ENCODE measurements around the gene SEL1L3. TPM values are rescaled to one million over a fixed set of nuclear protein-coding genes. Genes with fewer than 3 reads are reported as not detected.

Gene SEL1L3
- total RNA-seq, 2 experiments from 2014 or later = 47.6 to 63.4 TPM

GRCh38 chr4:25805255-25805860, 57.4 kb downstream of the SEL1L3 start:
- DNase-seq = no peak
- Mint-ChIP-seq H3K27me3 (no peaks in the 10 kb centered on the region), H3K27ac (no peak overlapping the region), H3K36me3 (ENCODE audit: low read depth) (peaks cover 23% of the 10 kb centered on the region), H3K4me1 (no peaks in the 10 kb centered on the region), H3K4me3 (no peak overlapping the region), H3K9me3 (no peaks in the 10 kb centered on the region)
- POLR2A ChIA-PET = no interaction called here
- CTCF ChIA-PET = interaction anchor here (0.7 kb wide), 1 partner anchor 13 kb away, joined by 3 read pairs; no protein-coding TSS in a partner anchor

GRCh38 chr4:25803720-25804225, 59.0 kb downstream of the SEL1L3 start:
- no peaks in the 10 kb centered on the region for H3K4me1 Mint-ChIP-seq
- POLR2A ChIA-PET = no interaction called here
- no peak for DNase-seq
- no peaks in the 10 kb centered on the region for H3K9me3 Mint-ChIP-seq
- peaks cover 28% of the 10 kb centered on the region for H3K36me3 Mint-ChIP-seq (ENCODE audit: low read depth)
- CTCF ChIA-PET = interaction anchor here (0.5 to 0.9 kb wide), 2 partner anchors 11 to 194 kb away, joined by 3 to 6 read pairs; no protein-coding TSS in a partner anchor
- no peak overlapping the region for H3K27ac Mint-ChIP-seq
- H3K4me3 Mint-ChIP-seq = no peak overlapping the region
- H3K27me3 Mint-ChIP-seq = no peaks in the 10 kb centered on the region

GRCh38 chr4:25801594-25801993, 61.2 kb downstream of the SEL1L3 start:
- ChIA-PET CTCF (interaction anchor here (1.4 kb wide), 1 partner anchor 16 kb away, joined by 3 read pairs; no protein-coding TSS in a partner anchor), POLR2A (no interaction called here)
- H3K27me3 Mint-ChIP-seq = no peaks in the 10 kb centered on the region
- no peak for DNase-seq
- H3K4me3 Mint-ChIP-seq = no peak overlapping the region
- H3K4me1 Mint-ChIP-seq = no peaks in the 10 kb centered on the region
- H3K27ac Mint-ChIP-seq = no peak overlapping the region
- H3K36me3 Mint-ChIP-seq (ENCODE audit: low read depth) = peaks cover 34% of the 10 kb centered on the region
- H3K9me3 Mint-ChIP-seq = no peaks in the 10 kb centered on the region

GRCh38 chr4:25800245-25800644, 62.5 kb downstream of the SEL1L3 start:
- Mint-ChIP-seq H3K27me3 (no peaks in the 10 kb centered on the region), H3K4me3 (no peak overlapping the region), H3K27ac (no peak overlapping the region), H3K9me3 (no peaks in the 10 kb centered on the region), H3K4me1 (no peaks in the 10 kb centered on the region), H3K36me3 (ENCODE audit: low read depth) (peaks cover 38% of the 10 kb centered on the region)
- POLR2A ChIA-PET = no interaction called here
- CTCF ChIA-PET = no interaction called here
- no peak for DNase-seq

- H3K27ac Mint-ChIP-seq = no peak overlapping the region
- CTCF ChIA-PET = no interaction called here
- H3K36me3 Mint-ChIP-seq (ENCODE audit: low read depth) = peaks cover 43% of the 10 kb centered on the region
These were observed 63.3 kb downstream of the SEL1L3 start for GRCh38 chr4:25799522-25799921.

GRCh38 chr4:25797136-25797535, 65.7 kb downstream of the SEL1L3 start:
- POLR2A ChIA-PET = no interaction called here
- Mint-ChIP-seq H3K36me3 (ENCODE audit: low read depth) (peaks cover 47% of the 10 kb centered on the region), H3K4me3 (no peak overlapping the region), H3K27me3 (no peaks in the 10 kb centered on the region), H3K4me1 (no peaks in the 10 kb centered on the region), H3K9me3 (no peaks in the 10 kb centered on the region), H3K27ac (no peak overlapping the region)
- DNase-seq = no peak
- CTCF ChIA-PET = no interaction called here

More at GRCh38 chr4:25799522-25799921, 63.3 kb downstream of the SEL1L3 start:
- Mint-ChIP-seq H3K4me1 (no peaks in the 10 kb centered on the region), H3K9me3 (no peaks in the 10 kb centered on the region), H3K4me3 (no peak overlapping the region), H3K27me3 (no peaks in the 10 kb centered on the region)
- POLR2A ChIA-PET = no interaction called here
- DNase-seq = no peak

- no peaks in the 10 kb centered on the region for H3K9me3 Mint-ChIP-seq
- H3K36me3 Mint-ChIP-seq (ENCODE audit: low read depth) = peaks cover 42% of the 10 kb centered on the region
- no peak for DNase-seq
- CTCF ChIA-PET = interaction anchor here (1.0 kb wide), 1 partner anchor 10 kb away, joined by 3 read pairs; no protein-coding TSS in a partner anchor
- H3K4me3 Mint-ChIP-seq = no peak overlapping the region
- H3K27me3 Mint-ChIP-seq = no peaks in the 10 kb centered on the region
- POLR2A ChIA-PET = no interaction called here
- H3K4me1 Mint-ChIP-seq = no peaks in the 10 kb centered on the region
- H3K27ac Mint-ChIP-seq = no peak overlapping the region
These were observed 67.0 kb downstream of the SEL1L3 start for GRCh38 chr4:25795566-25796454.

- H3K4me3 Mint-ChIP-seq = no peak overlapping the region
- H3K27ac Mint-ChIP-seq = no peak overlapping the region
- ChIA-PET POLR2A (no interaction called here), CTCF (interaction anchor here (0.5 to 1.0 kb wide), 2 partner anchors 9 to 42 kb away, joined by 3 read pairs; no protein-coding TSS in a partner anchor)
- H3K4me1 Mint-ChIP-seq = no peaks in the 10 kb centered on the region
- H3K27me3 Mint-ChIP-seq = no peaks in the 10 kb centered on the region
- peaks cover 42% of the 10 kb centered on the region for H3K36me3 Mint-ChIP-seq (ENCODE audit: low read depth)
- DNase-seq = no peak
- H3K9me3 Mint-ChIP-seq = no peaks in the 10 kb centered on the region
These were observed 67.7 kb downstream of the SEL1L3 start for GRCh38 chr4:25795091-25795490.

- POLR2A ChIA-PET = no interaction called here
- peaks cover 47% of the 10 kb centered on the region for H3K36me3 Mint-ChIP-seq (ENCODE audit: low read depth)
- CTCF ChIA-PET = interaction anchor here (1.0 to 1.3 kb wide), 4 partner anchors 11 to 20 kb away, joined by 3 read pairs; no protein-coding TSS in a partner anchor
These were observed 69.9 kb downstream of the SEL1L3 start for GRCh38 chr4:25792876-25793275.

GRCh38 chr4:25792200-25792791, 70.5 kb downstream of the SEL1L3 start:
- Mint-ChIP-seq H3K4me3 (no peak overlapping the region), H3K4me1 (no peaks in the 10 kb centered on the region), H3K27ac (no peak overlapping the region), H3K36me3 (ENCODE audit: low read depth) (peaks cover 47% of the 10 kb centered on the region), H3K27me3 (no peaks in the 10 kb centered on the region), H3K9me3 (no peaks in the 10 kb centered on the region)
- CTCF ChIA-PET = interaction anchor here (0.6 to 1.2 kb wide), 6 partner anchors 12 to 1253 kb away, joined by 3 to 5 read pairs (median 3); no protein-coding TSS in a partner anchor
- peak; percentile 10 for DNase-seq
- POLR2A ChIA-PET = no interaction called here

More at GRCh38 chr4:25792876-25793275, 69.9 kb downstream of the SEL1L3 start:
- Mint-ChIP-seq H3K4me1 (no peaks in the 10 kb centered on the region), H3K9me3 (no peaks in the 10 kb centered on the region), H3K27me3 (no peaks in the 10 kb centered on the region), H3K4me3 (no peak overlapping the region), H3K27ac (no peak overlapping the region)
- no peak for DNase-seq

- peaks cover 48% of the 10 kb centered on the region for H3K36me3 Mint-ChIP-seq (ENCODE audit: low read depth)
- CTCF ChIA-PET = no interaction called here
These were observed 72.8 kb downstream of the SEL1L3 start for GRCh38 chr4:25790024-25790423.

GRCh38 chr4:25788703-25789238, 74.0 kb downstream of the SEL1L3 start:
- Mint-ChIP-seq H3K27me3 (no peaks in the 10 kb centered on the region), H3K9me3 (no peaks in the 10 kb centered on the region), H3K4me3 (no peak overlapping the region), H3K27ac (no peak overlapping the region), H3K4me1 (peaks cover 9% of the 10 kb centered on the region), H3K36me3 (ENCODE audit: low read depth) (peaks cover 49% of the 10 kb centered on the region)
- no peak for DNase-seq
- POLR2A ChIA-PET = no interaction called here
- CTCF ChIA-PET = no interaction called here

More at GRCh38 chr4:25790024-25790423, 72.8 kb downstream of the SEL1L3 start:
- no peak overlapping the region for H3K4me3 Mint-ChIP-seq
- no peak overlapping the region for H3K27ac Mint-ChIP-seq
- H3K27me3 Mint-ChIP-seq = no peaks in the 10 kb centered on the region
- H3K4me1 Mint-ChIP-seq = no peaks in the 10 kb centered on the region
- no peaks in the 10 kb centered on the region for H3K9me3 Mint-ChIP-seq
- POLR2A ChIA-PET = no interaction called here
- DNase-seq = no peak

Data from activated CD4-positive, alpha-beta T cell treated with anti-CD3 and anti-CD28 coated beads, Interleukin-2, amount 10 ng/mL, durations not matched to agents 7 days and 5 days (primary cell).